Dendritic cell treated with granulocyte-macrophage colony-stimulating factor and Interleukin-4, amounts not matched to agents 40 ng/mL and 50 ng/mL, for 4 days (primary cell): ENCODE measurements around the gene VASN.
A peak's percentile ranks its signal among the peaks of the same experiment; 100 is the strongest.

Source experiments
- H3K27ac Mint-ChIP-seq: one replicate; pipeline ENCODE4 v1.8.0; 2022; ENCODE audit warnings: mild to moderate bottlenecking, mixed read lengths
- H3K27me3 Mint-ChIP-seq: one replicate; pipeline ENCODE4 v1.8.0; 2022; ENCODE audit warnings: mild to moderate bottlenecking, mixed read lengths
- H3K36me3 Mint-ChIP-seq: one replicate; pipeline ENCODE4 v1.8.0; 2022; ENCODE audit warnings: low read depth, mixed read lengths
- H3K4me1 Mint-ChIP-seq: one replicate; pipeline ENCODE4 v1.8.0; 2022; ENCODE audit warnings: low read depth, mixed read lengths
- H3K4me3 Mint-ChIP-seq: one replicate; pipeline ENCODE4 v1.8.0; 2022; ENCODE audit warnings: mild to moderate bottlenecking, moderate library complexity, mixed read lengths
- H3K9me3 Mint-ChIP-seq: one replicate; pipeline ENCODE4 v1.8.0; 2022; ENCODE audit warnings: mixed read lengths
- intact Hi-C: fragments of 100-400 bp; cut with micrococcal nuclease; formaldehyde crosslinking; loops from one replicate; pipeline ENCODE4 v1.15.0; 2022

Gene VASN

GRCh38 chr16:4376893-4377572, 5.4 kb downstream of the VASN start:
- Mint-ChIP-seq H3K27me3 (no peaks in the 10 kb centered on the region), H3K4me3 (no peak overlapping the region), H3K9me3 (no peaks in the 10 kb centered on the region), H3K27ac (peak overlapping the region; percentile 12), H3K36me3 (peaks cover 94% of the 10 kb centered on the region), H3K4me1 (peaks cover 48% of the 10 kb centered on the region)
- intact Hi-C loops, result no loop called here

- Mint-ChIP-seq H3K36me3 (peaks cover 100% of the 10 kb centered on the region), H3K4me1 (peaks cover 41% of the 10 kb centered on the region), H3K27me3 (no peaks in the 10 kb centered on the region), H3K27ac (no peak overlapping the region), H3K4me3 (no peak overlapping the region), H3K9me3 (no peaks in the 10 kb centered on the region)
- intact Hi-C loops, result no loop called here
Measured at GRCh38 chr16:4377573-4378154, 6.0 kb downstream of the VASN start.

- no peak overlapping the region for H3K27ac Mint-ChIP-seq
- H3K4me1 Mint-ChIP-seq, result peaks cover 36% of the 10 kb centered on the region
- H3K9me3 Mint-ChIP-seq, result no peaks in the 10 kb centered on the region
- H3K27me3 Mint-ChIP-seq, result no peaks in the 10 kb centered on the region
- no peak overlapping the region for H3K4me3 Mint-ChIP-seq
- intact Hi-C loops, result no loop called here
- peaks cover 100% of the 10 kb centered on the region for H3K36me3 Mint-ChIP-seq
Measured at GRCh38 chr16:4378161-4378666, 6.6 kb downstream of the VASN start.

GRCh38 chr16:4378999-4379690, 7.5 kb downstream of the VASN start:
- Mint-ChIP-seq H3K9me3 (no peaks in the 10 kb centered on the region), H3K27me3 (no peaks in the 10 kb centered on the region), H3K4me3 (no peak overlapping the region), H3K27ac (no peak overlapping the region), H3K36me3 (peaks cover 100% of the 10 kb centered on the region), H3K4me1 (peaks cover 27% of the 10 kb centered on the region)
- intact Hi-C loops, result no loop called here

GRCh38 chr16:4380119-4381063, 8.7 kb downstream of the VASN start:
- Mint-ChIP-seq H3K4me3 (no peak overlapping the region), H3K27ac (no peak overlapping the region), H3K4me1 (peaks cover 20% of the 10 kb centered on the region), H3K36me3 (peaks cover 100% of the 10 kb centered on the region), H3K9me3 (no peaks in the 10 kb centered on the region), H3K27me3 (no peaks in the 10 kb centered on the region)
- intact Hi-C loops, result no loop called here

GRCh38 chr16:4381072-4381934, 9.7 kb downstream of the VASN start:
- no peak overlapping the region for H3K4me3 Mint-ChIP-seq
- H3K4me1 Mint-ChIP-seq, result peaks cover 20% of the 10 kb centered on the region
- intact Hi-C loops, result no loop called here
- H3K27me3 Mint-ChIP-seq, result no peaks in the 10 kb centered on the region
- no peaks in the 10 kb centered on the region for H3K9me3 Mint-ChIP-seq
- no peak overlapping the region for H3K27ac Mint-ChIP-seq
- H3K36me3 Mint-ChIP-seq, result peaks cover 100% of the 10 kb centered on the region

- Mint-ChIP-seq H3K4me3 (no peak overlapping the region), H3K27me3 (no peaks in the 10 kb centered on the region), H3K9me3 (no peaks in the 10 kb centered on the region), H3K27ac (no peak overlapping the region), H3K4me1 (peaks cover 20% of the 10 kb centered on the region), H3K36me3 (peaks cover 100% of the 10 kb centered on the region)
- intact Hi-C loops, result no loop called here
Measured at GRCh38 chr16:4381935-4382794, 10.5 kb downstream of the VASN start.

- intact Hi-C loops, result no loop called here
- H3K9me3 Mint-ChIP-seq, result no peaks in the 10 kb centered on the region
- no peak overlapping the region for H3K27ac Mint-ChIP-seq
- no peak overlapping the region for H3K4me3 Mint-ChIP-seq
- H3K36me3 Mint-ChIP-seq, result peaks cover 100% of the 10 kb centered on the region
- no peaks in the 10 kb centered on the region for H3K27me3 Mint-ChIP-seq
- peaks cover 14% of the 10 kb centered on the region for H3K4me1 Mint-ChIP-seq
Measured at GRCh38 chr16:4382795-4383357, 11.2 kb downstream of the VASN start.

- intact Hi-C loops, result no loop called here
- H3K27me3 Mint-ChIP-seq, result no peaks in the 10 kb centered on the region
- H3K4me3 Mint-ChIP-seq, result no peak overlapping the region
- H3K27ac Mint-ChIP-seq, result no peak overlapping the region
- peaks cover 4% of the 10 kb centered on the region for H3K4me1 Mint-ChIP-seq
- H3K9me3 Mint-ChIP-seq, result no peaks in the 10 kb centered on the region
- H3K36me3 Mint-ChIP-seq, result peaks cover 100% of the 10 kb centered on the region
Measured at GRCh38 chr16:4383591-4384444, 12.2 kb downstream of the VASN start.

- intact Hi-C loops, result no loop called here
- Mint-ChIP-seq H3K4me1 (no peaks in the 10 kb centered on the region), H3K9me3 (no peaks in the 10 kb centered on the region), H3K4me3 (no peak overlapping the region), H3K27ac (no peak overlapping the region), H3K36me3 (peaks cover 100% of the 10 kb centered on the region), H3K27me3 (no peaks in the 10 kb centered on the region)
Measured at GRCh38 chr16:4384509-4384942, 12.9 kb downstream of the VASN start.

GRCh38 chr16:4385066-4385788, 13.6 kb downstream of the VASN start:
- no peaks in the 10 kb centered on the region for H3K27me3 Mint-ChIP-seq
- H3K4me1 Mint-ChIP-seq, result no peaks in the 10 kb centered on the region
- no peak overlapping the region for H3K27ac Mint-ChIP-seq
- intact Hi-C loops, result no loop called here
- H3K9me3 Mint-ChIP-seq, result no peaks in the 10 kb centered on the region
- peaks cover 100% of the 10 kb centered on the region for H3K36me3 Mint-ChIP-seq
- no peak overlapping the region for H3K4me3 Mint-ChIP-seq
